Colonic mucosa (tissue), 4 donors: ENCODE results near the gene PDGFD. TPM values are rescaled to one million over a fixed set of nuclear protein-coding genes. Genes with fewer than 3 reads are reported as not detected.

Experiments used
- DNase-seq: peaks from one replicate; pipeline ENCODE4 v3.0.0-alpha.2; 2020
- H3K27ac ChIP-seq: fragments of 200-600 bp; one replicate; pipeline ENCODE4 v1.8.0; 2021
- H3K27me3 ChIP-seq: fragments of 200-600 bp; one replicate; pipeline ENCODE4 v1.8.0; 2021
- H3K36me3 ChIP-seq: fragments of 200-600 bp; one replicate; pipeline ENCODE4 v1.8.0; 2021
- H3K4me1 ChIP-seq: fragments of 200-600 bp; one replicate; pipeline ENCODE4 v1.8.0; 2021; ENCODE audit warnings: mild to moderate bottlenecking
- H3K4me3 ChIP-seq: fragments of 200-600 bp; one replicate; pipeline ENCODE4 v1.8.0; 2021
- H3K9ac ChIP-seq, 2 donors: one replicate each; pipeline ENCODE4 v1.7.0; 2013; ENCODE audit warnings: control low read depth in 2 of 2, low read depth in 2 of 2, low read length in 2 of 2
- H3K9me3 ChIP-seq: fragments of 200-600 bp; one replicate; pipeline ENCODE4 v1.8.0; 2021
- CTCF ChIP-seq: fragments of 200-600 bp; IDR thresholded peaks from one replicate; pipeline ENCODE4 v1.8.0; 2022; ENCODE audit warnings: antibody characterized with exemption, mild to moderate bottlenecking
- intact Hi-C: fragments of 100-400 bp; cut with DNase I; formaldehyde crosslinking; loops from one replicate; pipeline ENCODE4 v1.14.1; 2022
- total RNA-seq, 2 donors: library from RNA; stranded (reverse); fragmentation: NEBNext Ultra II Directional in 1 of 2; extraction: Animal tissue kit (Norgen Biotek cat#: 25700) in 1 of 2; gene quantifications; one replicate each; pipeline ENCODE4 v1.2.1, GENCODE V29; 2021
- donor health status: healthy.
- donor health status: DM: no; HTN: no; CAD: no.
- donor health status: DM: no; HTN: no; CAD: no.

Gene PDGFD
- total RNA-seq, 2 donors from 2014 or later, result 2.1 to 5.4 TPM

GRCh38 chr11:103878646-103879045, 285.3 kb downstream of the PDGFD start:
- intact Hi-C loops, result no loop called here
- H3K4me3 ChIP-seq, result no peak overlapping the region
- DNase-seq, result no peak
- no peaks in the 10 kb centered on the region for H3K27me3 ChIP-seq
- no peaks in the 10 kb centered on the region for H3K9me3 ChIP-seq
- no peak for TF ChIP-seq CTCF
- H3K9ac ChIP-seq, result no peak overlapping the region
- no peaks in the 10 kb centered on the region for H3K4me1 ChIP-seq
- no peak overlapping the region for H3K27ac ChIP-seq
- H3K36me3 ChIP-seq, result no peaks in the 10 kb centered on the region

- Histone ChIP-seq H3K27me3 (no peaks in the 10 kb centered on the region), H3K27ac (no peak overlapping the region), H3K36me3 (no peaks in the 10 kb centered on the region), H3K9me3 (no peaks in the 10 kb centered on the region), H3K4me1 (no peaks in the 10 kb centered on the region), H3K9ac (no peak overlapping the region), H3K4me3 (no peak overlapping the region)
- DNase-seq, result no peak
- intact Hi-C loops, result no loop called here
- TF ChIP-seq CTCF, result no peak
Measured at GRCh38 chr11:103877221-103877620, 286.7 kb downstream of the PDGFD start.

GRCh38 chr11:103875855-103876510, 288.0 kb downstream of the PDGFD start:
- intact Hi-C loops, result no loop called here
- Histone ChIP-seq H3K4me3 (no peak overlapping the region), H3K4me1 (no peaks in the 10 kb centered on the region), H3K36me3 (no peaks in the 10 kb centered on the region), H3K9me3 (no peaks in the 10 kb centered on the region), H3K27ac (no peak overlapping the region), H3K9ac (no peak overlapping the region), H3K27me3 (no peaks in the 10 kb centered on the region)
- TF ChIP-seq CTCF, result no peak
- no peak for DNase-seq

- no peak overlapping the region for H3K27ac ChIP-seq
- no peak for DNase-seq
- H3K27me3 ChIP-seq, result no peaks in the 10 kb centered on the region
- no peak overlapping the region for H3K9ac ChIP-seq
- no peaks in the 10 kb centered on the region for H3K4me1 ChIP-seq
- no peaks in the 10 kb centered on the region for H3K9me3 ChIP-seq
- no peak overlapping the region for H3K4me3 ChIP-seq
- H3K36me3 ChIP-seq, result no peaks in the 10 kb centered on the region
- TF ChIP-seq CTCF, result no peak
- intact Hi-C loops, result no loop called here
Measured at GRCh38 chr11:103872748-103873147, 291.2 kb downstream of the PDGFD start.

- Histone ChIP-seq H3K4me1 (no peaks in the 10 kb centered on the region), H3K27me3 (no peaks in the 10 kb centered on the region), H3K9ac (no peak overlapping the region), H3K36me3 (no peaks in the 10 kb centered on the region), H3K9me3 (no peaks in the 10 kb centered on the region), H3K27ac (no peak overlapping the region), H3K4me3 (no peak overlapping the region)
- intact Hi-C loops, result no loop called here
- no peak for DNase-seq
- TF ChIP-seq CTCF, result no peak
Measured at GRCh38 chr11:103871923-103872551, 291.9 kb downstream of the PDGFD start.
